CD4-positive, alpha-beta T cell treated with Interleukin-21 for 1 hour (primary cell): ENCODE results near the gene AADAT.
A peak's percentile ranks its signal among the peaks of the same experiment; 100 is the strongest.
"Not testable (repeated sequence)": the region's sequence is repeated elsewhere in the genome, so short reads cannot be mapped to it uniquely, and the experiment has no call there.

Source experiments
- DNase-seq: peaks from one replicate; pipeline ENCODE4 v3.0.0-alpha.2; 2020

The AADAT gene

DNA sequence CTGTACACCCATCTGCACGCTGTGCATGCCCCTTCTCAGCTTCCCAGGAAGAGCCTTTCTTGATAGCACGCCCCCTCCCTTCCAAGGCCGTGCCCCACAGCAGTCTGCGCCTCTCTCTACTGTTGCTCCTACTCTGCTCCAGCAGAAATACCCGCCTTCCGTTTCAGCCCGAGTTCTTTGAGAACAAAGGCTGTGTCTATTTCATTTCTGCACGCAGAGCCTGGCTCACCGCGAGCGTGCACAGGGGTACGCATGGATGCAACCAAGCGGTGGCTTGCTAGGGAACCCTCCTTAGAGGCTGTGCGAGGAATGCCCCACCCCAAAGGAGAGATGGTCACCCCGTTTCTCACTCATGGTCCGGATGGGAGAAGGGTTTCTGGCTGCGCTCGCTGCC lies 485 bp downstream of the AADAT start:
- DNase-seq, result no peak

GRCh38 chr4:170088716-170089115 lies 1.0 kb downstream of the AADAT start:
- DNase-seq, result no peak

DNA sequence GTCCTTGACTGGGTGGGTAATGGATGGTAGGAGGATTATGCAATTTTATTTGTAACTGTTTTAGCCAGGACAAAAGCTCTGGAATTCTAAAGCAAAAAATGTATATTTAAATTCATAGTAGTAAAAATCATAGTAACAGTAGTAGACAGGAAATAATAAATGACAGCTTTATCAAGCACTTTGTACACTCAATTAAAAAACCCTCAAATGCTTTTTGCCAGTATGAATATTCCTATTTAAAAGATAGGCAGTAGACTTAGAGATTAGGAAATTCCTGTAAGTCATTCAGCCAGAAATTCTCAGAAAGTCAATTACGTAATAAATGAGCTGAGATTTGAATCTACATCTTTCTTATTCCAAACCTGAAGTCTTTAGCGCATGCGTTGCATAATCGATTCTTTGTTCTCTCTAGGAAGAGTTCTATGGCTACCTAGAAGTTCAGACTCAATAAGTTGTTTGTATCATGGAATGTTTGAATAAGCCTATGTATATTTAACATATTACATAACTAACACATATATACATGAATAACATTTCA lies 2.5 kb downstream of the AADAT start:
- no peak for DNase-seq

- no peak for DNase-seq
These were observed 6.2 kb downstream of the AADAT start for GRCh38 chr4:170083541-170083940.

GRCh38 chr4:170080496-170080895 lies 9.3 kb downstream of the AADAT start:
- no peak for DNase-seq

- no peak for DNase-seq
These were observed 9.8 kb downstream of the AADAT start for GRCh38 chr4:170079981-170080380.

GRCh38 chr4:170071196-170071595 lies 18.6 kb downstream of the AADAT start:
- no peak for DNase-seq

GRCh38 chr4:170068438-170069128 lies 21.2 kb downstream of the AADAT start:
- no peak for DNase-seq

DNA sequence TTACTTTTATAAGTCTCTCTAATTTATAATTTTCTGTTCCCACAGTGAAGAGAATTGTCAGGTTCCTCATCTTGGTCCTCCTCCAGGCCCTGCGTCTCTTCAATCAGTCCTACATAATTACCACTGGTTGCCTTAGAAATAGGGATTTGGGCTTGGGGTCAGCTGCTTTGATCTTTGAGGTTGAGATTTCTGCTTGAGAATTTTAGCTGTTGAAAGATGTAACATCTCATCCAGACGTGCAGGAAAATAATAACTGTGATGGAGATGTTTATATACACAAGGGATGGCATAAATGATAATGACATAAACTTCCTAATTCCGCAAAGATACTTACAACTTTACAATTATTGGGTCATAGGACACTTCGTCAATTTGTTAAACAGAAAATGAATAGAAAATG lies 30.3 kb downstream of the AADAT start:
- no peak for DNase-seq

- no peak for DNase-seq
These were observed 30.9 kb downstream of the AADAT start for GRCh38 chr4:170058826-170059225.

DNA sequence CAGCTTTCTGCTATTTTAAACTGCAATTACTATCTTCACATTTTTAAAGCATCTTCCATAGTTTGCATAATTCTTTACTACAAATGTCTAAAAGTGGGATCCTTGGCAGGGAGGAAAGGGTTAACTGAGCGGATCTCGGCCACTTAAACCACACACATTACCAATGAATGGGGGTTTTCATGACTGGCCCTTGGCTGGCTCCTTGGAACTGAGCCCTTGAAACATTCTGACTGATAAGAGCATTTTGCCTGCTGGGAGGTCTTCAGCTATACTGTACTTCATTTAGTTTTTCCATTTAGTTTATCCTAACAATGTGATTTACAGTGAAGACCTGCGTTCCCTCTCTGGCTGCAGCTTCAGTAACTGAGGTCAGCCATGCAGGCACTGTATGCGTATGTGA lies 31.9 kb downstream of the AADAT start:
- no peak for DNase-seq

- no peak for DNase-seq
These were observed 36.8 kb downstream of the AADAT start for GRCh38 chr4:170052919-170053318.

DNA sequence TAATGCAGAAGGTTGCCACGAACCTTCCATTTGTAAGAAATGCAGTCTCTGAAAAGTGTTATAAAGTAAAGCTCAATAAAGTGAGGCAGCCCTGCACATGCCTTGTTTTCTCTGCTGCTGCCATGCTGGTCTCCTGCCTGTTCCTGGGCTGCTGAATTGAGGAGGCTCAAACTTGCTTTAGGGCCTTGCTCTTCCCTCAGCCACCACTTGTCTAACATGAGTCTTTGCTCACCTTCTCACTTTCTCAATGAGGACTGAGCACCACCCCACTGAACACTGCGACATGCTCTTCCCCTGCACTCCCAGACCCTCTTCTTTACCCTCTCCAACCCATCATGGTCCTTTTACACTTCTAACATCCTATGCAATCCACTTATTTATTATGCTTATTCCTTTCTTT lies 38.4 kb downstream of the AADAT start:
- DNase-seq, result no peak

DNA sequence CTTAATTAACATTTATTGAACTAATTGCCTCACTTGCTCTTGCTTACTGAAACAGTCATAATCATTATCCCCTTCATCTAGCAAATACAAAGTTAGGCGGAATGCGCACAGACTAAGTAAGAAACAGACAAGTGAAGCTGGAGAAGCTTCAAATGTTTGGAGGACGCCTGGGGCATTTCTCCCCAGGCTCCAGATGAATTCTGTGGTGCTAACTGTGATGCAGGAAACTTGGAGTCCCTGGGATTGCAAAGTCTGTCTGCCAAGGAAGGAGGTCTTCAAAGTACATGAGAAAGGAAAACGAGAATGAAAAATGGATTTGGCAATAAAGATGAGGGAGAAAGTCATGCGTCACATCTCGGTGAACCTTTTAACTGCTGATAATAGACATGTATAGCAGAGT lies 40.0 kb downstream of the AADAT start:
- no peak for DNase-seq

DNA sequence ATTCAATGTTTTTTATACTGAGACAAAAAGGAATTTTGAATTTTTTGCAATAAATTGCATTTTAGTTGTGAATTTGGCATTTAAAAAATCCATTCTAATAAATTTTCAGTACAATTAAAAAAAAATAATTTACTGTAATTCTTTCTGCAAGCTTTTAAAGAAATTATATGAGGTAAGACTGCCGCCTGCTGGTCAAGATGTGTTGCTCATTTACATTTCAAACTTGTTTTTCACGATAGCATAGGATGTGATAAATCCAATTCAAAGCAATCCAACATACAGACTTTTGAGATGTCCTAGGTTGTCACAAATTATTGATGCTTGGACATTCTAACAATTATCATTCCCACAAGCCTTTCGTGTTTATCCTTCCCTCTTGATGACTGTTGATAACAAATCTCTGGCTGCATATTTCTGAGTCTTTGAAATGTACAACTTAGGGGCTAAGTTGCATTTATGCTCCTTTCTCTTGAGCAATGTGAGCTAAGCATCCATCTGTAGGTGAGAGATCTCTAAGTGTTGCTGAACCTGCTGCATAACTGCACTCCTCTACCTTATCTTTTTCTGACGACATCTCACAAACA lies 41.9 kb downstream of the AADAT start:
- peak; percentile 66 for DNase-seq

GRCh38 chr4:170046156-170046555 lies 43.6 kb downstream of the AADAT start:
- not testable (repeated sequence) for DNase-seq

- no peak for DNase-seq
These were observed 49.6 kb downstream of the AADAT start for GRCh38 chr4:170040031-170040680.

DNA sequence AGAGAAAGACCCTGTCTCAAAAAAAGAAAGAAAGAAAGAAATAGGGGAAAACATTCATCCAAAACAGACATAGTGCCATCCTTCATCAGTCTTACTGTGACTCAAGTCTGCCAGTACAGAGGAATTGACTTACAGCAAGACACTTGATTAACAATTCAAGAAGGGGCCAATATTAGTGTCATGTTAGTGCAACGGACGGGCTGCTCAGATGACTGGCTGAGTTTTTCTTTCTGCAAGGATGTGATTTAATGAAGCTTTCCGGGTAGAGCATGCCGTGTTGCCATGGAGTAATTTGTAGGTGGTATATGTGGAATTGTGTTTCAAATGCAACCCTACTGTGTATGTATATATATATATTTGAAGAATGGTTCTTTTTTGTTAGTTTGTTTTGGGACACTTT lies 51.0 kb downstream of the AADAT start:
- DNase-seq, result no peak

- no peak for DNase-seq
These were observed 51.5 kb downstream of the AADAT start for GRCh38 chr4:170038232-170038631.

GRCh38 chr4:170037481-170037880 lies 52.3 kb downstream of the AADAT start:
- DNase-seq, result no peak

DNA sequence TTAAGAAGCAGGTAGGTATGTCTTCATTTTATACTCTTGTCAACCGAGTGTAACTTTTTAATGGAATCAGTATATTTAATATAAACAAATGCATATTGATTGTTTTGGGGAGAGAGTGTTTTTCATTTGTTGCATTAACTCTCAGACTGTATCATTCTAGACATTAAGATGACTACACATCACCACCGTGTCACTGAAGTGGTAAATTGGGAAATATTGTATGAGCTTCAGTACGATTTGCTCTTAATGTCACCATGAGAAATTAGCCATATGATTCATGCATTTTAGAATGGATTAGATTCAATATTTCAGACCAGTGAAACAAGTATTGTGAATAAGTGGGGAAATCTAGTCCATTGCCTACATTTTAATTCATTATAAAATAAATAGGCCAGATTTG lies 53.9 kb downstream of the AADAT start:
- no peak for DNase-seq

- no peak for DNase-seq
These were observed 54.5 kb downstream of the AADAT start for GRCh38 chr4:170035231-170035630.

DNA sequence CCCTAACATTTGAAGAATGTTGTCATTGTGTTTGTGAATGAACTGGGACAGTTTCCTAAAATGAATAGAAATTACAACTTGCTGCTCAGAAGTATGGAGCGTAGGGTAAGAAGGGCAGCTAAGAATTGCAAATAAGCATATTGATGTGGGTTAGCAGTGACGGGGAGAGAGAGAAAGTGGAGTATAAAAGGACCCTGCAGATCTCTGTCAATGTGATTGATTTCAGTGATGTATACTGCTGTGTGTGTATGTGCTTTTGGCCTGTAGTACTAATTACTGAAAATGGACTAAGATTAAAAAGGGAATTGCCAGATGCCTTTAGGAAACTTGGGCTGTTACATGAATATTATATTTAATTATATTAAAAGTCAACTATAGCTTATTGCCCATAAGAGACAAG lies 55.8 kb downstream of the AADAT start:
- no peak for DNase-seq

GRCh38 chr4:170030121-170030520 lies 59.6 kb downstream of the AADAT start:
- DNase-seq, result no peak
